Measurements from ENCODE around the gene ADAMTS2.

Gene ADAMTS2

GRCh38 chr5:179311091-179311470 lies 34.2 kb downstream of the ADAMTS2 start:
- DNase-seq (ENCODE audit: low read depth in 2 of 2): no peak

DNA sequence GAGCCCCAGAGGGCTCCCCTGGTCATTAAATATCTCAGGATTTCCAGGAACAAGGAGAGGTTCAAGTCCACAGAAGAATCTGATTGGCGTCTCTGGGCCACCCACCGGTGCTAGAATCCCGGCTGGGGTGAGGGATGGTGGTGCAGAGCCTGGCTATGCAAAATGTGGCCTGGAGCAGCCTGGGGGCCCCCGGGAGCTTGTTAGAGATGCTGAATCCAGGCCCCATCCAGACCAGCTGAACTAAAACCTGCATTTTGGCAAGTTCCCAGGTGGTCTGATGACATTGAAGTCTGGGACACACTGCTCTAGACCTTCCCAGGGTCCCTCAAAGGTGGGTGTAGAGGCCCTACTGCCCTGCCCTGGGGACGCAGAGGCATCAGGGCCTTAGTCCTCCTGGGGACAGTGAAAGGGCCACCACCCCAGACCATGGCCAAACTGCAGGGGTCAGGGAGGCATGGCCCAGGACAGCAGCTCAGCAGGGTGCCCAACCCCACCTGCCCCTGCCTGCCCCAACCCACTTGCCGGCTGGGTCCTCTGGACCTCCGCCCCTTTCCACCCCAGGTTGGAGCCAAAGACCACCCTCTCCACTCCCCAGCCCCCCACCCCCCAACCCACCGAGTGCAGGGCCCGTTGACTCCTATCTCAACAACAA lies 34.7 kb downstream of the ADAMTS2 start:
- no peak for DNase-seq (ENCODE audit: low read depth in 2 of 2)

DNA sequence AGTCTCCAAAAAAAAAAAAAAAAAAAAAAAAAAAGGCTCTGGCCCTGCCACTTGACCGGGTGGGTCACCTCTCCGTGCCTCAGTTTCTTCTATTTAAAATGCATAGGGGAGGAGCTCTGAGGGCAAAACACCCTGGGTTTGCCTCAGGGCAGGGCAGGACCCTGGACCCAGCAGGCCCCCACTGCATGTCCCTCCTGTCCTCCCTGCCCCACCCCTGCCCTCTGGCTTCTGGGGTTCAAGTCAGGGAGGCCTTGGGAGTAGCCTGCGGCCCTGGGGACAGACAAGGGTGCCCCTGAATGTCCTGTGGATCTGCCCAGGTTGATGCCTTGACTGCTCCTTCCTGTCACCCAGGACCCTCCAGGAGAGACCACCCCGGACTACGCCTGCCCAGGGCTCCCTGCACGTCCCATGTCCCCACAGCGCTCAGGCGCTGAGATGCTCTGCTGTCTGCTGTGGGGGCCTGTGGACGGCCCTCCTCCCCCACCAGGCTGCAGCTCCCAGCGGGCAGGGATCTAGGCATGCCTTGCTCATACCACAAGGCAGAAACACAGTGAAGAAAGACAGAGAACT lies 35.4 kb downstream of the ADAMTS2 start:
- DNase-seq (ENCODE audit: low read depth in 2 of 2): no peak

GRCh38 chr5:179309383-179309670 lies 35.9 kb downstream of the ADAMTS2 start:
- no peak for DNase-seq (ENCODE audit: low read depth in 2 of 2)

DNA sequence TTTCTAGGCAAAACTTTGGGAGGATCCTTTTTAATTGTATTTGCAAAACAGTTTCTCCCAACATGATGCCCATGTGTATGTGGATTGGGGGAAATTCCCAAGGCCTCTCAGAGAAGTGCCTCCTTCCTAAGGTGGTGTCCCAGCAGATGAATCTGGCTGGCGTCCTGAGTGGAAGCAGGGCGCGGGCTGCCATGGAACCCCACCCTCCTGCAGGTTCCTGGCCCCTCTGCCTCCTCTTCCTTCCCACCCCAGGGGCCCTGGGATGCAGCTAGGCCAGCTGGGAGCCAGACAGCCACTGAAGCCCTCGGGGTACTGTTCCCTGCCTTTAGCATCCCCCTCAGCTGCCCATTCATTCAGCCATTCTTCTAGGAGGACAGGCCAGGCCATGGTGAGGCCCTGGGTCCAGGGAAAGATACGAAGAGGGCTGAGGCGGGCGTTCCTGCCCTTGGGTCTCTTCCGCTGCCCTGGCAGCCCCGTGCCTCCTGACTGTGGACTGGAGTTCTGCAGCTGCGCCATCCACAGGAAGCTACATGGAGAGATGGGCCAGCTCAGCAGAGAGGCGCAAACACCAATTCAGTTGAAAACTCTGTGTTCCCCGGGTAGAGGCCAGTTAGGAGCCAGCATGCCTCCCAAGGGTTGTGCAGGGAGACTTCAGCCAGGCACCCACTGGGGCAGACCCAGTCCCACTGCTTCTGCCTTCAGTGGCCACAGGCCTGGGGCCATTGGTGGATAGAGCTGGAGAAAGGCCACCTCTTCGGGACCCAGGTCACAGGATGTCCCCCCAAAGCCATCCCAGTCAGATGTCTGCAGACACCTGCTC lies 36.5 kb downstream of the ADAMTS2 start:
- DNase-seq (ENCODE audit: low read depth in 2 of 2): no peak

GRCh38 chr5:179307931-179308471 lies 37.3 kb downstream of the ADAMTS2 start:
- DNase-seq (ENCODE audit: low read depth in 2 of 2): no peak

GRCh38 chr5:179307013-179307800 lies 38.1 kb downstream of the ADAMTS2 start:
- no peak for DNase-seq (ENCODE audit: low read depth in 2 of 2)

DNA sequence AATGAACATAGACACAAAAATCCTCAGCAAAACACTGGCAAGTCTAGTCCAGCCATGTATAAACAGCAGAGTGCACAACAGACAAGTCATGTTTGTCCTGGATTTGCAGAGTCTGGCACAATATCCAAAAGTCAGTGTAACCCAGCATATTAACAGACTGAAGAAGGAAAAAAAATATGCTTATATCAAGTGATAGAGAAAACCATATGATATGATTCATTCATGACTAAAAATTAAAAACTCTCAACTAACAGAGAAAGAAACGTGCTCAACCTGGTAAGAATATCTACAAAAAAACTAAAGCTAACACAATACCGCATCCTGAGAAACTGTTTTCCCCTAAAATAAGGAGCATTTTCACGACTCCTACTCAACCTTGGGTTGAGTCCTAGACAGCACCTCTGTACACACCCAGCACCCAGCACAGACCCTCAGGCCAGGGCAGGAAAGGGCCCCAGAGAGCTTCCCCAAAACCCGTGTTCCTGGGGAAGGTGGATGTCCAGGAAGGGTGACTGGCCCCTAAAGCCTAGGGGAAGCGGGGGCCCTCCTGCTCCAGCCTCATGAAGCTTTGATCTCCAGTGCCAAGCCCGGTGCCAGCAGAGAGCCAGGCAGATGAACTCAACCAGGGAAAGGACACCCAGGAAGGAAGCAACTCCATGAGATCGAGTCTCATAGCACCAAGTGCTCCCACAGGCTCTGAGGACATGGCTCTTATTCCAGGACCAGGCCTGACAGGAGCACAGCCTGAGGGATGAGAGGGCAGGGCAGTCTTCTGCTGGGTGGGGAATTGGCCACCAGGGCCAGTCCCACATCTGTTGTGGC lies 38.9 kb downstream of the ADAMTS2 start:
- no peak for DNase-seq (ENCODE audit: low read depth in 2 of 2)

- DNase-seq (ENCODE audit: low read depth in 2 of 2): no peak
These were observed 40.4 kb downstream of the ADAMTS2 start for GRCh38 chr5:179304871-179305270.

DNA sequence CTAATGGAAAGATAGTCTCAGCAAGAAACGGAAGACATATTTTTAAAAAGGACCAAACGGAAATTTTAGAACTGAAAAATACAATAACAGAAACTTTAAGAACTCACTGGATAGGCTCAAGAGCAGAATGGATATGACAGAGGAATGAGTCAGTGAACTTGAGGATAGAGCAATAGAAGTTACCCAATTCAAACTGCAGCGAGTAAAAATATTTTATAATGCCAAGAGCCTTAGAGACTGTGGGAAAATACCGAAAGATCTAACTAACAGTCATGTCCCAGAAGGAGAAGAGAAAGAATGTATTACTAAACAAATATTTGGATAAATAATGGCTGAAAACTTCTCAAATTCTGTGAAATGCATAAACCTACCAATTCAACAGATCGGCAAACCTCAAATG lies 40.8 kb downstream of the ADAMTS2 start:
- no peak for DNase-seq (ENCODE audit: low read depth in 2 of 2)

- no peak for DNase-seq (ENCODE audit: low read depth in 2 of 2)
These were observed 41.6 kb downstream of the ADAMTS2 start for GRCh38 chr5:179303451-179304200.

DNA sequence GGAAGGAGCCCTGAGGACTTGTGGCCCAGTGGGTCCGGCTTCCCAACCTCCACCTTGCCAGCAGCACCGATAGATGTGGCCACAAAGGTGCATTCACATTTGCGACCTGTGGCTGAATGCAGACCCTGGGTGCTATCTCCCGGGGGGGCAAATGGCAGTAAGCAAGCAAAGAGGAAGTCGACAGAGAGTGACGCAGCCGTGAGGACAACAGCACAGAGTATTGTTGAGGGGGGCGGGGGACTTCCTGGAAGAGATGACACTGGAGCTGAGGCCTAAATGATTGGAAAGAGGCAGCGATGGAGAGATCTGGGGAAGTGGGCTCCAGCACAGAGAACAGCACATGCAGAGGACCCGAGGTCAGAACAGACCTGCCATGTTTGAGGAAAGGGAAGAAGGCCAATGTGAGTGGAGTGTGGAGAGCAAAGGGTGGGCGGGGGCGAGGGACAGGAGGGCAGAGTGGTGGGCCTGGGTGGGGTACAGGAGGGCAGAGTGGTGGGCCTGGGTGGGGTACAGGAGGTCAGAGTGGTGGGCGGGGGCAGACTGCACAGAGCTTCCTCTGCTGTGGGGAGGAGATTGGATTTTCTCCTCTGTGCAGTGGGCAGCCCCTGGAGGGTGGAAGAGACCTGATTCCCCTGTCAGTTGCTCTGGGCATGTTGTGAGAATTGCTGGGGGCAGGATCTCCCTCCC lies 42.6 kb downstream of the ADAMTS2 start:
- no peak for DNase-seq (ENCODE audit: low read depth in 2 of 2)

DNA sequence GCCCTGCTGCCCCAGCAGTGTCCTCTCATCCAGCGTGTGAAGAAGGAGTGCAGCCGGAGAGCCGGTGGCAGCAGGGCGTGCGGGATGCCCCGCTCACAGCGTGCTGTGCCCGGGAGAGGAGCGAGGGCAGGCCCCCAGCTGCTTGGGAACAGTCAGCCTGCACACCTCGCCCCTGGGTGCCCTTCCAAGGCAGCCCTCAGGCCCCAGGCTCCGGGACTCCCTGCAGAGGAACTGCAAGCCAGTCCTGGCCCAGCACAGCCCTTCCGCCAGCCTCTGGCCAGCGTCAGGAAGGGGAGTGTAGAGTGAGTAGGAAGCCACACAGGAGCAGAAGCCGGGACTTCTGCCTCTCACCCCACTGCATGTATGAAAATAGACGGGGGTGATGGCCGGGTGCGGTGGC lies 43.5 kb downstream of the ADAMTS2 start:
- DNase-seq (ENCODE audit: low read depth in 2 of 2): no peak

- no peak for DNase-seq (ENCODE audit: low read depth in 2 of 2)
These were observed 43.9 kb downstream of the ADAMTS2 start for GRCh38 chr5:179301376-179301775.

DNA sequence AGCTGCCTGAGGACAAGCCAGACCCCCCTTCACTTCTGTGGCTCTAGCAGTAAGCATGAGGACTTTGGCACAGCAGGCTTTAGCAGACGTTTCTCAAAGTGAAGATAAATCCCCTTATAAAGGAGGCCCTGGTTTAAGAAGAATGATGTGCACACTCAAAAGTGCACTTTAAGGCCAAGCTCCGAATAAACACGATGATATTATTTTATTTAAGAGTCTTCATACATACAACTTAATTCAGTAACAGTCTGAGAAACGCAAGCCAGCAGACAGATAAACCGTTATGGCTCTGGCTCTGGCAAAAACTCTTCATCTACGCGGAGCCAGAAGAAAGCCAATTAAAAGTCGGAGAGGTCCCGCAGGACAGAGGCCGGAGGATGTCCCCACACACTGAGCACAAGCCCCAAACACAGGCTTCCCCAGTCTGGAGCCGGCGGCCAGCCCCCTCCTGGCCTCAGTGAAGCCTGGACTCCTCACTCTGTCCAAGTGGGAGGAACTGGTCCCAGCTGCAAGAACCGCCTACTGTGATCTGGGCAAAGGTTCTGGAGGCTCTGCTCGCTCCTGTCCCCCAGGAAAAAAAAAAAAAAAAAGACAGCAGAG lies 44.6 kb downstream of the ADAMTS2 start:
- no peak for DNase-seq (ENCODE audit: low read depth in 2 of 2)

DNA sequence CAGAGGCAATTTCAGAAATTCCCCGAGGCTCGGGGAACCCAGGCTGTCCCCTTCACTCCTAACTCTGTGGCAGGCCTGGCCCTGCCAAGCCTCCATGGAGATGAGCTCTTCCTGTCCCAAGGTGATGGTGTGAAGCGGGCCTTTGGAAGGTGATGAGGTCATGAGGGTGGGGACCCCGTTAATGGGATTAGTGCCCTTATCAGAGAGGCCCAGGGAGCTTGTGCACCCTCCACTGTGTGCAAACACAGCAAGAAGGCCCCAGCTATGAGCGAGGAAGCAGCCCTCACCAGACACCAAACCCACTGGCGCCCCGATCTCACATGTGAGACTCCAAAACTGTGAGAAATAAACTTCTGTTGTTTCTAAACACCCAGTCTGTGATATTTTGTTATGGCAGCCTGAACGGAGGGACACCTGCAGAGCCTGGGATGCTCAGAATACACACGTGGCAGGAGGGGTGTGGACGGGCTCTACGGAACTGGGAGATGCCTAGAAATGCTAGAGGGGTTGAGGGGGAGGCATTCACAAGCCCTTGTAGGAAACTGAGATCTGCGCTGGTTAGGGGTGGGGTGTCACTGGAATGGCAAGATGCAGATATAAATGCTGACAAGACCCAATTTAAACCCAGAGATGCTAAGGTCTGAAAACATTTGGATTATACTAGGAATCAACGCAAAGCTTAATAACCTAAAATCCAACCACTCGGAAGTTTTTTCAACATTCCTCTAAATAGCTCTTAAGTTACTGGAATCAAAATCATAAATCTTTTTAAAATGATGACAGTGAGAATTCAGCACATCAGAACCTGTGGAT lies 46.9 kb downstream of the ADAMTS2 start:
- DNase-seq (ENCODE audit: low read depth in 2 of 2): no peak

GRCh38 chr5:179297486-179298180 lies 47.6 kb downstream of the ADAMTS2 start:
- DNase-seq (ENCODE audit: low read depth in 2 of 2): no peak

DNA sequence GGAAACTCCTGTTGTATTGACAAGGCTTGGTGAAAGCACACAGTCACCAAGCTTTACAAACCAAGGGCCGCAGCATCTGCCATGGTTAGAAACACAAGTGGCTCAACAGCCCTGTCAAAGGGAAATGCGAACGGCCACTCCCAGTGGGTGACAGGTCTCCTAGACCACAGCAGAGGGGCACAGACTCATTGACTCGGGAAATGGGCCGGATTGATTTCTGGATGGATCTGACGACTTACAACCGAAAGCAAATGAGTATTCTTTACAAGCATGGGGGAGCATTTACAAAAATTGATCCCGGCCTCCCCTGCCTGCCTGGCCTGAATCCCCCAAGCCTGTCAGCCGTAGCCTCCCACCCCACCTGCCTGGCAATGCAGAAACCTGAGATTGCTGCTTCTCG lies 48.2 kb downstream of the ADAMTS2 start:
- no peak for DNase-seq (ENCODE audit: low read depth in 2 of 2)

Data from stimulated activated CD4-positive, alpha-beta T cell treated with anti-CD3 and anti-CD28 coated beads, Interleukin-4, amount 100 ng/mL, for 48 hours (primary cell).